ENCODE results near the gene PLPP6.

PLPP6 gene

GRCh38 chr9:4661611-4662010 is 483 bp upstream of the PLPP6 start:
- H3K4me3 ChIP-seq (ENCODE audit: low read depth, low read length), result peak overlapping the region; percentile 92
- DNase-seq (ENCODE audit: low read depth), result peak; percentile 15
- TF ChIP-seq, protein P1, sequence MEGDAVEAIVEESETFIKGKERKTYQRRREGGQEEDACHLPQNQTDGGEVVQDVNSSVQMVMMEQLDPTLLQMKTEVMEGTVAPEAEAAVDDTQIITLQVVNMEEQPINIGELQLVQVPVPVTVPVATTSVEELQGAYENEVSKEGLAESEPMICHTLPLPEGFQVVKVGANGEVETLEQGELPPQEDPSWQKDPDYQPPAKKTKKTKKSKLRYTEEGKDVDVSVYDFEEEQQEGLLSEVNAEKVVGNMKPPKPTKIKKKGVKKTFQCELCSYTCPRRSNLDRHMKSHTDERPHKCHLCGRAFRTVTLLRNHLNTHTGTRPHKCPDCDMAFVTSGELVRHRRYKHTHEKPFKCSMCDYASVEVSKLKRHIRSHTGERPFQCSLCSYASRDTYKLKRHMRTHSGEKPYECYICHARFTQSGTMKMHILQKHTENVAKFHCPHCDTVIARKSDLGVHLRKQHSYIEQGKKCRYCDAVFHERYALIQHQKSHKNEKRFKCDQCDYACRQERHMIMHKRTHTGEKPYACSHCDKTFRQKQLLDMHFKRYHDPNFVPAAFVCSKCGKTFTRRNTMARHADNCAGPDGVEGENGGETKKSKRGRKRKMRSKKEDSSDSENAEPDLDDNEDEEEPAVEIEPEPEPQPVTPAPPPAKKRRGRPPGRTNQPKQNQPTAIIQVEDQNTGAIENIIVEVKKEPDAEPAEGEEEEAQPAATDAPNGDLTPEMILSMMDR (conservative IDR thresholded peaks at IDR 0.05; ENCODE audit: low read depth, low read length), result no peak

DNA sequence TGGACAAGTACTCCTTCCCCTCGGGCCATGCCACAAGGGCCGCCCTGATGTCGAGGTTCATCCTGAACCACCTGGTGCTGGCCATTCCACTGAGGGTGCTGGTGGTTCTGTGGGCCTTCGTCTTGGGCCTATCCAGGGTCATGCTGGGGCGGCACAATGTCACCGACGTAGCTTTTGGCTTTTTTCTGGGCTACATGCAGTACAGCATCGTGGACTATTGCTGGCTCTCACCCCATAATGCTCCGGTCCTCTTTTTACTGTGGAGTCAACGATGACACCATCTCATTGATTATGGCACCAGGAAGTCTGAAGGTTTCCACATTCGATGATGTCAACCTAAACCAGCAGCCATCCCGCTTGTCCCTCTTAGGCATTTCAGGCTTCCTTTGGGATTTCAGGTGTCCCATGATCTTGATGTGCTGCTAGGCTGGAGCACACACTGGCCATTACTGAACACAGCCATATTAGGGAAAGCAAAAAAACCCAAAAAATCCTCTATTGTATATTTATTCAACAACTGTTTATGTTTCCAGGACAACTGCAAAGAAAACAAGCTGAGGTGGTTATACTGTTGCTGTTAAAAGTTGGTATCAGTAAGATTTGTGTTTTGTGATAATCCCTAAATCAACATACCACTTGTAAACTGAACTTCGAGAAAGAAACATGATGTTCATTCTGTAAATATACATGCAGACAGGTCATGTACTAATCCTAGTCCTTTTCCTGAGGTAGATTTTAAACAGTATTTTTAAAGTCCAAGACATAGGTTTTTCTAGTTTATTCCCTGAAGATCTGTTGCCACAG is 1.1 kb downstream of the PLPP6 start:
- no peak for DNase-seq (ENCODE audit: low read depth)
- H3K4me3 ChIP-seq (ENCODE audit: low read depth, low read length), result peak overlapping the region; percentile 92
- TF ChIP-seq, protein P1 (conservative IDR thresholded peaks at IDR 0.05; ENCODE audit: low read depth, low read length), result no peak

- H3K4me3 ChIP-seq (ENCODE audit: low read depth, low read length), result no peak overlapping the region
- DNase-seq (ENCODE audit: low read depth), result no peak
Measured at GRCh38 chr9:4663956-4664355, 1.9 kb downstream of the PLPP6 start.

DNA sequence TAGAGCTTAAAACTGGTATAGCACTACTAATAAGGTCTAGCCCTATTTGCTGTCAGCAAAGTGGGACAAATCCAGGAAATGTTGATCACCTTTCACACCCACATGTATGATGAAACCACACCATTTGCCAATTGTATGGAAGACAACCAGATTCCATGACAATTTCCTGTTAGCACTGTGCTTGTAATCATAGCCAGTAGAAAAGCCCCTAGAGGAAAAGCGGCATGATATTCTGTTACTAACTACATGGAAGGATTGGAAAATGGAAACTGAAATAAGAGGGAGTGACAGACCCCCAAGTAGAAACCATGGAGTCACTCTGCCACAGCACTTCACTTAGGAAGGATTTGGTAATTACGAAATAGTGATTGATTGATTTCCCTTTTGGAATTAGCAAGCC is 3.3 kb downstream of the PLPP6 start:
- TF ChIP-seq, protein P1 (conservative IDR thresholded peaks at IDR 0.05; ENCODE audit: low read depth, low read length), result no peak
- no peak overlapping the region for H3K4me3 ChIP-seq (ENCODE audit: low read depth, low read length)
- peak; percentile 39 for DNase-seq (ENCODE audit: low read depth)

More at GRCh38 chr9:4663956-4664355, 1.9 kb downstream of the PLPP6 start:
- TF ChIP-seq, protein P1 (conservative IDR thresholded peaks at IDR 0.05; ENCODE audit: low read depth, low read length), result no peak

DNA sequence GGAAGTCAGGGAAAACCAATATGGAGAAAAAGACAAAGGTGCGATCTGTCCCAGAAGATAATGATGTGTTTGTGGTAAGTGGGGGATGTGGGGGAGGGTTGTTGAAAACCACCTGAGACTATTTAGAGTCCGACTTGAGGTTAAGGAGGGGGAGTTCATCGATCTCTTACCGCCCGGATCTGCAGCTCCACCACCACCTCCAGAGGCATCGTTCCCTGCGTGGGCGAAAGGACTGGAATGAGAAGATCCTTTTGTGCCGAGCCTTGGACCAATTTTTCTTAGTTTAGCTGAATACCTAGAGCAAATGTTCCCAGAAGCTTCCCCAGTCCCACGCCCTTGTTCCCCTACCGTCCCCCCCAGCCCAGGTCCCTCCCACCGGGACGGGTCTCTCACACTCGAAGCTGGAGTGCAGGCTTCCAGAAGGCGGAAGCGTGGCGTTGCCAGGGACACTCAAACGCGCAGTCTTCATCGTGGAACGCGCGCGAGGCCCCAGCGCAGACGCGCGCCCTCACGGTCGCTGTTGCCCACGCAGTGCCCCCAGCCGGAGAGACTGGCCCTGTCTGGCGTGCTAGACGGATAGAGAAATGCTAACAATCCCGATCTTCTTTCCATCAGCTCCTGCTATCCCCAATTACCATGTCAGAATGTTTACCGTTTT is 4.1 kb downstream of the PLPP6 start, which contains the start of gene SPATA6L:
SPATA6L (minus strand) TSS at position 439 of the 658 bp plus-strand sequence; CDS start at position 209, 230 bp downstream.
- peak within 1 kb of the TSS; percentile 64 for H3K4me3 ChIP-seq (ENCODE audit: low read depth, low read length)
- DNase-seq (ENCODE audit: low read depth), result peak; percentile 59
- TF ChIP-seq, protein P1 (conservative IDR thresholded peaks at IDR 0.05; ENCODE audit: low read depth, low read length), result peak; percentile 9

DNA sequence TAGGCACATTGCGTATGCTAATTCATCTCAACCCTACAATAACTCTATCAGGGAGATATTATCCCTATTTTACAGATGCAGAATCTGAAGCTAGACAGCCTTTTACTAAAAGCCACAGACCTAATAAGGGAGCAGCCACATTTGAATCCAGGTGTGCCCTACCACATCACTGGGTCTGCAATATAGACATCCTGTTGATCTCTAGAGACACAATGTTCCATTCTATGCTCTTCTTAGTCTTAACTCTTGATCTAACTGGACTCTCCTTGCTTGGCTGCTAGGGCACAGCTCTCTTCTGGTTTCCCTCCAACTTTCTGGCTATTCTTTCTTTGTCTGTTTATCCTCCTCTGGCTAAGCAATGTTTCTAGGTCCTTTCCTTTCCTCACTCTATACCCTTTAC is 5.6 kb downstream of the PLPP6 start:
- DNase-seq (ENCODE audit: low read depth), result no peak
- TF ChIP-seq, protein P1 (conservative IDR thresholded peaks at IDR 0.05; ENCODE audit: low read depth, low read length), result no peak
- no peak overlapping the region for H3K4me3 ChIP-seq (ENCODE audit: low read depth, low read length)
